ENCODE results near the gene MT1H.

- TF ChIP-seq CTCF (IDR thresholded peaks at IDR 0.05 in 2 of 3, conservative IDR thresholded peaks at IDR 0.05 in 1 of 3; ENCODE audit: borderline replicate concordance in 1 of 3, insufficient read depth in 1 of 3, low read depth in 2 of 3, low read length in 2 of 3) (peak; percentile 43 to 51 (median 50); a peak in 5 of 6 replicates), REST (IDR thresholded peaks at IDR 0.05; ENCODE audit: low read depth) (no peak), POLR2AphosphoS5 (IDR thresholded peaks at IDR 0.05; ENCODE audit: low read depth, low read length) (peak; percentile 50), YY1 (IDR thresholded peaks at IDR 0.05; ENCODE audit: extremely low read depth, insufficient replicate concordance, low read depth, low read length) (peak; percentile 21), CEBPB (IDR thresholded peaks at IDR 0.05; ENCODE audit: low read depth) (no peak), EZH2 (IDR thresholded peaks at IDR 0.05) (no peak), POLR2A (IDR thresholded peaks at IDR 0.05; ENCODE audit: borderline replicate concordance, extremely low read depth, insufficient read depth, insufficient read length) (no peak), EZH2phosphoT487 (IDR thresholded peaks at IDR 0.05; ENCODE audit: borderline replicate concordance) (no peak), SP1 (IDR thresholded peaks at IDR 0.05; ENCODE audit: low read depth) (no peak; the same call in 1 of the 2 replicates)
- TF ChIP-seq, protein P1, sequence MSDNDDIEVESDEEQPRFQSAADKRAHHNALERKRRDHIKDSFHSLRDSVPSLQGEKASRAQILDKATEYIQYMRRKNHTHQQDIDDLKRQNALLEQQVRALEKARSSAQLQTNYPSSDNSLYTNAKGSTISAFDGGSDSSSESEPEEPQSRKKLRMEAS (IDR thresholded peaks at IDR 0.05): peak; percentile 83
Measured at GRCh38 chr16:56643080-56643778, 26.4 kb upstream of the MT1H start.

Data from HCT116 (cell line).